ENCODE measurements around the gene PPP2R5C. TPM values are rescaled to one million over a fixed set of nuclear protein-coding genes. Genes with fewer than 3 reads are reported as not detected.
A peak's percentile ranks its signal among the peaks of the same experiment; 100 is the strongest.

The PPP2R5C gene
- total and polyA plus RNA-seq, 7 donors = 90.2 to 175 (median 131) TPM

DNA sequence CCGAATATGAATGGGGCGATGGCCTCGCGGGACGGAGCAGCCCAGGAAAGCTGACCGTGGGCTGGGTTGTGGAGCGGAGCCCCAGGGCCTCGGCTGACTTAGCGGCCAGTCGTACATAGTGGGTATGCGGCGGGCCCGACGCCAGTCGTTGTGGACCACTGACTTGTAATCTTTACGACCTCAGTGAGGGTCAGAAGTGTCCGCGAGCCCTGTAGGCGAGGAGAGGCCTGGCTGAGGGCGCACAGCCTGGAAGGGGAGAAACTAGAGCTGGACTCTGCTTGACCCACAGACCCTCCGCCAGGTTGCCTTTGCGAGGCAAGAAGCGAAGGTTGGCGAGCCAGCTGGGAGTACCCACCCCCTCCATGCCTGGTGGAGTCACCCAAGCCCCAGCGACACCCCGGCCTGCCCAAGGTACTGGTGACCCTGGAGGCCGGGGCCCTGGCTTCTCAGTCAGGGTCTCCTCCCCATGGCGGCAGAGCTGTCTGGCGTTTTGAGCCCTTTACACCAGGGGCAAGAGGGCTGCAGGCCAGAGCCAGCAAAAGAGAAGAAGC is 187.2 kb downstream of the PPP2R5C start:
- peak overlapping the region; percentile 60 to 88 (median 82) for H3K4me3 ChIP-seq
- WGBS, 2 donors = 2 to 7% methylated on average over 29 of the region's 29 CpGs
- no peaks in the 10 kb centered on the region for H3K9me3 ChIP-seq
- DNase-seq = peak; percentile 79
- TF ChIP-seq POLR2AphosphoS5 (IDR thresholded peaks at IDR 0.05) = no peak
- no peak for TF ChIP-seq POLR2A (IDR thresholded peaks at IDR 0.05)
- TF ChIP-seq, protein P1, sequence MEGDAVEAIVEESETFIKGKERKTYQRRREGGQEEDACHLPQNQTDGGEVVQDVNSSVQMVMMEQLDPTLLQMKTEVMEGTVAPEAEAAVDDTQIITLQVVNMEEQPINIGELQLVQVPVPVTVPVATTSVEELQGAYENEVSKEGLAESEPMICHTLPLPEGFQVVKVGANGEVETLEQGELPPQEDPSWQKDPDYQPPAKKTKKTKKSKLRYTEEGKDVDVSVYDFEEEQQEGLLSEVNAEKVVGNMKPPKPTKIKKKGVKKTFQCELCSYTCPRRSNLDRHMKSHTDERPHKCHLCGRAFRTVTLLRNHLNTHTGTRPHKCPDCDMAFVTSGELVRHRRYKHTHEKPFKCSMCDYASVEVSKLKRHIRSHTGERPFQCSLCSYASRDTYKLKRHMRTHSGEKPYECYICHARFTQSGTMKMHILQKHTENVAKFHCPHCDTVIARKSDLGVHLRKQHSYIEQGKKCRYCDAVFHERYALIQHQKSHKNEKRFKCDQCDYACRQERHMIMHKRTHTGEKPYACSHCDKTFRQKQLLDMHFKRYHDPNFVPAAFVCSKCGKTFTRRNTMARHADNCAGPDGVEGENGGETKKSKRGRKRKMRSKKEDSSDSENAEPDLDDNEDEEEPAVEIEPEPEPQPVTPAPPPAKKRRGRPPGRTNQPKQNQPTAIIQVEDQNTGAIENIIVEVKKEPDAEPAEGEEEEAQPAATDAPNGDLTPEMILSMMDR (IDR thresholded peaks at IDR 0.05) = no peak
- no peak for TF ChIP-seq EP300 (IDR thresholded peaks at IDR 0.05)
- no peaks in the 10 kb centered on the region for H3K27me3 ChIP-seq
- peak overlapping the region; percentile 94 to 99 (median 97) for H3K27ac ChIP-seq
- no peaks in the 10 kb centered on the region for H3K36me3 ChIP-seq
- intact Hi-C loops (cut with DNase I) = loop anchor here (1.0 to 5.0 kb wide), 2 partner anchors 16 to 186 kb away; partner anchors contain the start of genes DYNC1H1 and PPP2R5C
- H3K4me1 ChIP-seq = peaks cover 0 to 24% (median 16%) of the 10 kb centered on the region in 4 donors

DNA sequence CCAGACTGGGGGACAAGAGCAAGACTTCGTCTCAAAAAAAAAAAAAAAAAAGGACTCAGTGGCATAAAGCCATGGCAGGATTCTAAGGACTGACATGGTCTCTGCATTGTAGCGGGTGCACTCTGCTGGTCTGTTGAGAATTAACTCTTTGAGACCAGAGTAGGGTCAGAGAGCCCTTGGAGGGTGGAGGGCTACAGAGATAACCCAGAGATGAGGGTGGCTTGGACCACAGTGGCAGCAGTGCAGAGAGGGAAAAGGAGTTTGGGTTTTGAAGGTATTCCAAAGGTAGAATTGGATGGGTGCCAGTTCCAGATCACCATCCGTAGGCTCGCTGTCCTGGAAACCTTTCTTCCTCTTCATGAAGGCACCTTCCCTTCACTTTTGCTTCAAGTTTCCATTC is 188.6 kb downstream of the PPP2R5C start:
- H3K4me1 ChIP-seq = peaks cover 0 to 24% (median 16%) of the 10 kb centered on the region in 4 donors

GRCh38 chr14:101950516-101951215 is 189.2 kb downstream of the PPP2R5C start:
- DNase-seq = peak; percentile 57
- no peak overlapping the region for H3K27ac ChIP-seq
- no peak overlapping the region for H3K4me3 ChIP-seq
- no peaks in the 10 kb centered on the region for H3K27me3 ChIP-seq
- H3K36me3 ChIP-seq = no peaks in the 10 kb centered on the region
- intact Hi-C loops (cut with DNase I) = no loop called here
- 86 to 91% methylated on average over 4 of the region's 4 CpGs for whole genome bisulfite sequencing, 2 donors
- TF ChIP-seq POLR2A (IDR thresholded peaks at IDR 0.05) (no peak), POLR2AphosphoS5 (IDR thresholded peaks at IDR 0.05) (no peak)
- no peaks in the 10 kb centered on the region for H3K9me3 ChIP-seq
- H3K4me1 ChIP-seq = peaks cover 0 to 24% (median 16%) of the 10 kb centered on the region in 4 donors

More for the DNA sequence above, 188.6 kb downstream of the PPP2R5C start:
- Histone ChIP-seq H3K27ac (no peak overlapping the region), H3K4me3 (no peak overlapping the region), H3K9me3 (no peaks in the 10 kb centered on the region), H3K36me3 (no peaks in the 10 kb centered on the region), H3K27me3 (no peaks in the 10 kb centered on the region)
- TF ChIP-seq POLR2A (IDR thresholded peaks at IDR 0.05) = no peak
- TF ChIP-seq, protein P1 (IDR thresholded peaks at IDR 0.05) = no peak
- TF ChIP-seq EP300 (IDR thresholded peaks at IDR 0.05) = no peak
- TF ChIP-seq POLR2AphosphoS5 (IDR thresholded peaks at IDR 0.05) = no peak
- DNase-seq = peak; percentile 29
- intact Hi-C loops (cut with DNase I) = no loop called here
- 74 to 83% methylated on average over 4 of the region's 4 CpGs for WGBS, 2 donors

GRCh38 chr14:101953151-101953550 is 191.6 kb downstream of the PPP2R5C start:
- 80 to 86% methylated on average over 8 of the region's 8 CpGs for whole genome bisulfite sequencing, 2 donors
- Histone ChIP-seq H3K36me3 (no peaks in the 10 kb centered on the region), H3K27me3 (no peaks in the 10 kb centered on the region), H3K4me3 (no peak overlapping the region), H3K4me1 (peaks cover 0 to 18% (median 13%) of the 10 kb centered on the region in 4 donors), H3K9me3 (no peaks in the 10 kb centered on the region), H3K27ac (no peak overlapping the region)
- TF ChIP-seq, protein P1 (IDR thresholded peaks at IDR 0.05) = no peak
- TF ChIP-seq EP300 (IDR thresholded peaks at IDR 0.05) = no peak
- intact Hi-C loops (cut with DNase I) = no loop called here
- DNase-seq = peak; percentile 52

- H3K4me3 ChIP-seq = no peak overlapping the region
- intact Hi-C loops (cut with DNase I) = no loop called here
- no peaks in the 10 kb centered on the region for H3K27me3 ChIP-seq
- H3K36me3 ChIP-seq = no peaks in the 10 kb centered on the region
- DNase-seq = no peak
- 90 to 93% methylated on average over 6 of the region's 6 CpGs for WGBS, 2 donors
- H3K27ac ChIP-seq = no peak overlapping the region
- no peaks in the 10 kb centered on the region for H3K9me3 ChIP-seq
- TF ChIP-seq POLR2AphosphoS5 (IDR thresholded peaks at IDR 0.05) (no peak), EP300 (IDR thresholded peaks at IDR 0.05) (no peak), POLR2A (IDR thresholded peaks at IDR 0.05) (no peak)
- TF ChIP-seq, protein P1 (IDR thresholded peaks at IDR 0.05) = no peak
- peaks cover 0 to 9% (median 3%) of the 10 kb centered on the region in 4 donors for H3K4me1 ChIP-seq
These were observed 193.0 kb downstream of the PPP2R5C start for GRCh38 chr14:101954501-101954900.
